Uterus (tissue), 2 donors: ENCODE results near the gene TACR1.

ENCODE experiments used
- CTCF ChIP-seq, 4 experiments: fragments of 200-600 bp in 2 of 4; fragments of 450-650 bp in 2 of 4; sonication (generic) in 2 of 4; IDR thresholded peaks; one replicate each; pipeline ENCODE4 v1.5.1; 2016 to 2019; ENCODE audit warnings: antibody characterized with exemption in 4 of 4, mild to moderate bottlenecking in 2 of 4, moderate library complexity in 1 of 4
- POLR2A ChIP-seq, 2 donors: fragments of 450-650 bp; IDR thresholded peaks; one replicate each; pipeline ENCODE4 v1.6.1; 2016; ENCODE audit warnings: antibody characterized with exemption in 2 of 2, mild to moderate bottlenecking in 1 of 2, moderate library complexity in 1 of 2

GRCh38 chr2:75007061-75007460, 192.3 kb downstream of the TACR1 start:
- TF ChIP-seq CTCF (IDR thresholded peaks at IDR 0.05) (no peak), POLR2A (IDR thresholded peaks at IDR 0.05) (no peak)
